Keratinocyte (primary cell): ENCODE results near the gene RTL9.

Experiments used
- EZH2 ChIP-seq: IDR thresholded peaks from one replicate; pipeline ENCODE4 v1.6.1; 2012; ENCODE audit warnings: inconsistent platforms, mild to moderate bottlenecking, low read length, moderate library complexity
- TF ChIP-seq, protein P1 (sequence below), 3 experiments: IDR thresholded peaks in 1 of 3; conservative IDR thresholded peaks in 1 of 3; optimal IDR thresholded peaks in 1 of 3; 2 replicates in 2 of 3; 3 replicates in 1 of 3; pipeline versions ENCODE3 to v1.5.1; 2011; ENCODE audit warnings: low read length in 3 of 3, mild to moderate bottlenecking in 3 of 3, moderate library complexity in 2 of 3, control low read depth in 1 of 3, inconsistent platforms in 1 of 3; ENCODE audit not compliant: insufficient read depth in 2 of 3; ENCODE audit errors: extremely low read depth in 1 of 3

DNA sequence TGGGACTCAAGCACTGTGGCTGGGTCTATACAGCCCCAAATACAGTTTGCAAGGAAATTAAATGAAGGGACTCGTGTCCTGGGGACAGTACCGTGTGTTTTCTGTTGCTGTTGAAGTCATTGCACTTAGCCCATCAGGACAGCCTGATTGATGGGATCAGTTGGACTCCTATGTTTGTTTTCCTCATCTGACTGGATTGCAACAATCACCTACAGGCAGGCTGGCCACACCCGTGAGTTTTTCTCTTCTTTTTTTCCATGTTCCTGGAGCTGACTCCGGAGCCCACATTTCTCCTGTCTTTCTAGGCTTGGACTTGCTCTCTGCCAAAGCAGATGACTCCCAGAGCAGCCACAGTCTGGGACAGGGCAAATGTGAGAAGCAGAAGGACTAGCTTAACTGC is 38.1 kb downstream of the RTL9 start:
- TF ChIP-seq, protein P1, sequence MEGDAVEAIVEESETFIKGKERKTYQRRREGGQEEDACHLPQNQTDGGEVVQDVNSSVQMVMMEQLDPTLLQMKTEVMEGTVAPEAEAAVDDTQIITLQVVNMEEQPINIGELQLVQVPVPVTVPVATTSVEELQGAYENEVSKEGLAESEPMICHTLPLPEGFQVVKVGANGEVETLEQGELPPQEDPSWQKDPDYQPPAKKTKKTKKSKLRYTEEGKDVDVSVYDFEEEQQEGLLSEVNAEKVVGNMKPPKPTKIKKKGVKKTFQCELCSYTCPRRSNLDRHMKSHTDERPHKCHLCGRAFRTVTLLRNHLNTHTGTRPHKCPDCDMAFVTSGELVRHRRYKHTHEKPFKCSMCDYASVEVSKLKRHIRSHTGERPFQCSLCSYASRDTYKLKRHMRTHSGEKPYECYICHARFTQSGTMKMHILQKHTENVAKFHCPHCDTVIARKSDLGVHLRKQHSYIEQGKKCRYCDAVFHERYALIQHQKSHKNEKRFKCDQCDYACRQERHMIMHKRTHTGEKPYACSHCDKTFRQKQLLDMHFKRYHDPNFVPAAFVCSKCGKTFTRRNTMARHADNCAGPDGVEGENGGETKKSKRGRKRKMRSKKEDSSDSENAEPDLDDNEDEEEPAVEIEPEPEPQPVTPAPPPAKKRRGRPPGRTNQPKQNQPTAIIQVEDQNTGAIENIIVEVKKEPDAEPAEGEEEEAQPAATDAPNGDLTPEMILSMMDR (optimal IDR thresholded peaks at IDR 0.05 in 1 of 3, IDR thresholded peaks at IDR 0.05 in 1 of 3, conservative IDR thresholded peaks at IDR 0.05 in 1 of 3; ENCODE audit: extremely low read depth in 1 of 3, insufficient read depth in 2 of 3, low read length in 3 of 3): no peak
- TF ChIP-seq EZH2: no peak
